ENCODE results near the gene APMAP. TPM values are rescaled to one million over a fixed set of nuclear protein-coding genes. Genes with fewer than 3 reads are reported as not detected.
A peak's percentile ranks its signal among the peaks of the same experiment; 100 is the strongest.

The APMAP gene
- total and polyA plus RNA-seq, 8 donors: 20.8 to 47.8 (median 28.4) TPM

DNA sequence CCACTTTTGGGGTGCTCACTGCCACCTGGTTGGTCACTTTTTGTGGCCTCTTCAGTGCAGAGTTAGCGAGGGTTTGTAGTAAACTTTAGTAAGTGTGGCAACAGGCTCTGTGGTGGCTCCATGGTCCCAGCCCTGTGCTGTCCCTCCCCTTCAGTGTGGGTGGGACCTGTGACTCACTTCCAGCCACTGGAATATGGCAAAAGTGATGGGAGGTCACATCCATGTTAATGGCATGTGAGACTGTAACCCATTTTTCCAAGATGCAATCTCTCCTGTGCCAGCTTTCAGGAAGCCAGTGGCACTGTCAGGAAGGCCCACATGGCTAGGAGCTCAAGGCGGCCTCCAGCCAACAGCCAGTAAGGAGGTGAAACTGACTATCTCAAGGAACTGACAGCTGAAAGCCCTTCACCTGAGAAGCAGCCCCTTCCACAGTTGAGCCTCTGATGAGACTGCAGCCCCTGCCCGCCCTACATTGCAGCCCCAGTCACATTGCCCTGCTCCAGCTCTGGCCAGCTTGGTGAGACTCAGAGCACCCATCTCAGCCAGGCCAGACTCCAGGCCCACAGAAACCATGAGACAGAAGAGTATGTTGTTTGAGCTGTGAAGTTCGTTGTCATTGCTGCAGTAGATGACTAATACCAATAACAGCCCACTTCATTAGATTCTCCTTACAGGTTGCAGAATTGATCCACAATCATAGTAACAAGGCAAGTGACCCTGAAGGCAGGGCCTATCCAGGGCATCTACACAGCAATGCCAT lies 56.6 kb downstream of the APMAP start:
- FAIRE-seq (no peak), DNase-seq (peak in 1 of 6 donors; percentile 2), ATAC-seq (no peak)
- H3K36me3 ChIP-seq: no peaks in the 10 kb centered on the region
- TF ChIP-seq CTCF (IDR thresholded peaks at IDR 0.05): no peak
- WGBS, 2 donors: 93 to 95% methylated on average over 4 of the region's 4 CpGs
- H3K27me3 ChIP-seq: no peaks in the 10 kb centered on the region
- H3K27ac ChIP-seq: no peak overlapping the region
- peaks cover 0 to 9% (median 4%) of the 10 kb centered on the region in 3 donors for H3K4me1 ChIP-seq
- intact Hi-C loops (cut with DNase I): no loop called here
- no peaks in the 10 kb centered on the region for H3K9me3 ChIP-seq
- H3K4me3 ChIP-seq: no peak overlapping the region

DNA sequence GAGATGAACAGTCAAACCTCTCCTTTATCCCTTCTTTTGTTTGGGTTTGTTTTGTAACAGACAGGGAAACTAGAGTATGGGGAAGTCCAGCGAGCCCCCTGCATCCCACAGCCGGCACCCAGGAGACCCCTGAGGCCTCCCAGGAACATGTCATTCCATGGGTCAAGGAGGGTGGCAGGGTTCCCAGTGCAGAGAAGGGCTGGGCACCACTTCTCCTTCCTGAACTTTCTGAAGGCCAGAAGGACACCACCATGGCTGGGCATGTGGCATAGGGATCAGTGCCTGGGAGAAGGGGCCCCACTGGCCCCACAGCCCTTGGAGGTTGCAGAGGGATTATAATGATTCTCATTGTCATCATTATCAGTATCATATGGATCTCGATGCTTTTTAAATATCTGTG lies 57.4 kb downstream of the APMAP start:
- WGBS, 2 donors: 87 to 89% methylated on average over 3 of the region's 3 CpGs
- ATAC-seq: no peak
- intact Hi-C loops (cut with DNase I): no loop called here
- Histone ChIP-seq H3K4me1 (peaks cover 2 to 10% (median 5%) of the 10 kb centered on the region in 3 donors), H3K36me3 (no peaks in the 10 kb centered on the region), H3K4me3 (no peak overlapping the region), H3K27ac (no peak overlapping the region), H3K9me3 (no peaks in the 10 kb centered on the region), H3K27me3 (no peaks in the 10 kb centered on the region)
- FAIRE-seq: no peak
- peak in 1 of 6 donors; percentile 3 for DNase-seq
- no peak for TF ChIP-seq CTCF (IDR thresholded peaks at IDR 0.05)

DNA sequence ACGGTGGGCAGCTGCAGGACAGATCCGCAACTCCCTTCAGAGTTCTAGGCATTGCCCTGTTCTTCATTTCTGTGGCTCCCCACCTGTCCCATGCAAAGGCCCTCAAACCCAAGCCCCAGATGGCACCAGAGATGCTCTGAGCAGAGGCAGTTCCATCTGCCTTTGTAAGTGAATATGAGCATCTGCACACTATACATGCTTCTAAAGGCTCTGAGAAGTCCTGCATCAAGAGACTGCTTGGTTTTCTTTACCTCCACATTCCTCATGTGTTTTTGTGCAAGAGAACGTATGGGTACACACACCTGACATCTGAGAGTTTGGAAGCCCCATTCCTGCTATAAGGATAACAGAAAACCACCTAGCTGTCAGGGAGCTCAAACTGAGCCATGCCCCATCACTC lies 57.8 kb downstream of the APMAP start:
- H3K27me3 ChIP-seq: no peaks in the 10 kb centered on the region
- TF ChIP-seq CTCF (IDR thresholded peaks at IDR 0.05): no peak
- H3K27ac ChIP-seq: no peak overlapping the region
- 75 to 82% methylated on average over 3 of the region's 3 CpGs for WGBS, 2 donors
- no peaks in the 10 kb centered on the region for H3K9me3 ChIP-seq
- no peak overlapping the region for H3K4me3 ChIP-seq
- FAIRE-seq: no peak
- no peak for DNase-seq
- peaks cover 6 to 15% (median 9%) of the 10 kb centered on the region in 3 donors for H3K4me1 ChIP-seq
- H3K36me3 ChIP-seq: no peaks in the 10 kb centered on the region
- ATAC-seq: no peak
- intact Hi-C loops (cut with DNase I): no loop called here

DNA sequence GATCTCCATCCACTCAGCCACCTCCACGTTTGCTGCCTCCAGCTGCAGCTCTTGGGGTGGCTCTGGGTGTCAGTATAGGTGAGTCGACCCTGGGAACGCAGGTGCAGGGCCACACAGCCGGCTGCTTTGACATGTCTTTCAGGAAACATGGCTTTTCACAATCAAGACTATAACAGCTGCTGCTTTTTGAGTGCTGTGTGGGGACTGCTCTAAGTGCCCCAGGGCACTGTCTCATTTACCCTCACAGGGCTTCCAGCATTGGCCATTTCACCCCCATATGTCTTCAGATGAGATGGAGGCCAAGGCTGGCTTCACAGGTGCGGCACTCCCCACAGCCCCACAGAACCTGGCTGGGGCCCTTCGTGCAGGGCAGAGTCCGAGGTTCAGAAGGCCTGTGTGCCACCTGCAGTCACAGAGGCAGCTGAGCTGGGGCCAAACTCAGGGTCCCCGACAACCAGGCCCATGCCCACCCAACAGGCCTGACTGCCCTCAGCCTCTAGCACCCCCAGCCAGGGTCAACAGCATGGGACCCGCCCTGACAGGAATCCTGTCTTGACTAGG lies 58.4 kb downstream of the APMAP start:
- H3K36me3 ChIP-seq: no peaks in the 10 kb centered on the region
- no peak overlapping the region for H3K4me3 ChIP-seq
- H3K27me3 ChIP-seq: no peaks in the 10 kb centered on the region
- ATAC-seq (peak in 2 of 4 donors; percentile 24 to 36), FAIRE-seq (no peak), DNase-seq (peak in 2 of 6 donors; percentile 14 to 60)
- 58 to 63% methylated on average over 9 of the region's 9 CpGs for WGBS, 2 donors
- no peaks in the 10 kb centered on the region for H3K9me3 ChIP-seq
- TF ChIP-seq CTCF (IDR thresholded peaks at IDR 0.05): no peak
- intact Hi-C loops (cut with DNase I): no loop called here
- H3K4me1 ChIP-seq: peaks cover 10 to 18% (median 13%) of the 10 kb centered on the region in 3 donors
- no peak overlapping the region for H3K27ac ChIP-seq

Measured in pancreas (tissue), 10 donors.